Transverse colon (tissue), 4 donors: ENCODE data around the gene SLIT3. TPM values are rescaled to one million over a fixed set of nuclear protein-coding genes. Genes with fewer than 3 reads are reported as not detected.

Experiments used
- DNase-seq: peaks from one replicate; pipeline ENCODE4 v3.0.0-alpha.2; 2019
- H3K27ac ChIP-seq, 4 donors: fragments of 200-600 bp; sonication (generic); 2 replicates each; pipeline ENCODE4 v1.5.1; 2016 to 2018; ENCODE audit warnings: inconsistent platforms in 4 of 4
- H3K27me3 ChIP-seq: fragments of 200-600 bp; sonication (generic); 2 replicates; pipeline ENCODE4 v1.5.1; 2017; ENCODE audit warnings: inconsistent platforms
- H3K36me3 ChIP-seq, 4 donors: fragments of 200-600 bp; sonication (generic); 2 replicates each; pipeline ENCODE4 v1.5.1; 2017 to 2019; ENCODE audit warnings: inconsistent platforms in 4 of 4
- H3K4me1 ChIP-seq, 4 donors: fragments of 200-600 bp; sonication (generic); 2 replicates each; pipeline ENCODE4 v1.5.1; 2017 to 2020; ENCODE audit warnings: inconsistent platforms in 4 of 4
- H3K4me3 ChIP-seq, 4 donors: fragments of 200-600 bp; sonication (generic); 1 replicate in 1 of 4; 2 replicates in 3 of 4; pipeline versions ENCODE4 v1.5.1 to v1.6.1; 2017 to 2019; ENCODE audit warnings: inconsistent platforms in 4 of 4
- H3K9me3 ChIP-seq, 2 donors: fragments of 200-600 bp; sonication (generic); 2 replicates each; pipeline ENCODE4 v1.5.1; 2017 to 2019; ENCODE audit warnings: inconsistent platforms in 2 of 2
- EP300 ChIP-seq: sonication (generic); formaldehyde crosslinking; IDR thresholded peaks from one replicate; pipeline ENCODE4 v1.6.1; 2017; ENCODE audit warnings: antibody characterized with exemption, low read depth
- POLR2A ChIP-seq: fragments of 450-650 bp; IDR thresholded peaks from one replicate; pipeline ENCODE4 v1.6.1; 2016; ENCODE audit warnings: antibody characterized with exemption, mild to moderate bottlenecking, moderate library complexity
- POLR2AphosphoS5 ChIP-seq, 3 donors: sonication (generic); formaldehyde crosslinking; IDR thresholded peaks; one replicate each; pipeline ENCODE4 v1.6.1; 2016; ENCODE audit warnings: antibody characterized with exemption in 3 of 3
- whole genome bisulfite sequencing, 2 donors: methylation state at CpG; one replicate each; pipeline ENCODE4 v1.1.5; 2018; ENCODE audit warnings: low coverage in 1 of 2; 5-methylcytosine and 5-hydroxymethylcytosine counted together
- in situ Hi-C, 4 donors: fragments of 200-750 bp; cut with MboI; loops; one replicate each; pipeline versions ENCODE4 v1.15.0 to v1.15.1; 2017; ENCODE audit warnings: low sequenced_read_pairs in 3 of 4, low pct_ligation_motif_present in 1 of 4, low pct_unique_long_range_greater_than_20kb in 1 of 4
- intact Hi-C: fragments of 100-400 bp; cut with DNase I; formaldehyde crosslinking; loops from one replicate; pipeline ENCODE4 v1.15.1; 2023; ENCODE audit warnings: low total_unique reads
- total RNA-seq, 4 donors: library from RNA; depleted of rRNA; stranded (reverse); fragments of >200 nt; gene quantifications; one replicate each; pipeline ENCODE4 v1.1.0, GENCODE V29; 2016
- TF ChIP-seq, protein P1 (sequence below), 5 experiments: fragments of 200-600 bp in 3 of 5; fragments of 450-650 bp in 2 of 5; sonication (generic) in 3 of 5; IDR thresholded peaks; 1 replicate in 2 of 5; 2 replicates in 3 of 5; pipeline ENCODE4 v1.5.1; 2016 to 2017; ENCODE audit warnings: antibody characterized with exemption in 5 of 5, inconsistent platforms in 3 of 5, mild to moderate bottlenecking in 2 of 5, moderate library complexity in 1 of 5

SLIT3 gene
- total RNA-seq, 4 donors from 2014 or later, result 6.7 to 60.5 (median 9.6) TPM

DNA sequence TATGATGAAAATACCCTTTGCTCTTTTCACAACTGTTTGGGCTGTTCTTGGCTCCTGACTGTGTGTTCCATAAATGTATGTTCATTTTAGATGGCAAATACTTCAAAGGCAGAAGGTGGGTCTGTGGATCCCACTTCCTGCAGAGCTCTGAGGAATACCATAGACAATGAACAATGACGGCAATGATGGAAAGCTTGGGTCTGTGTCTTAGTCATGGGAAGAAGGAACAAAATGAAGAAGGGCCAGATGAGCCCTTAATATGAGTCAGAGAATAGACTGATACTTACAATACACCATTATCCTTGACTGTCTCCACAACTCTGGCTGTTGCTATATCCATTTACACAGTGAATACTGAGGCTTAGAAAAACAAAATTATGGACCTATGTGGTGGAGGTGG, 126.0 kb downstream of the SLIT3 start:
- TF ChIP-seq POLR2A (no peak), POLR2AphosphoS5 (IDR thresholded peaks at IDR 0.05) (no peak), EP300 (no peak)
- no peak overlapping the region for H3K27ac ChIP-seq
- no peaks in the 10 kb centered on the region for H3K4me1 ChIP-seq
- WGBS, 2 donors, result 87 to 89% methylated on average over 1 of the region's 1 CpG
- H3K9me3 ChIP-seq, result no peaks in the 10 kb centered on the region
- DNase-seq, result no peak
- intact Hi-C loops, result no loop called here
- in situ Hi-C loops, result no loop called here
- H3K36me3 ChIP-seq, result no peaks in the 10 kb centered on the region
- H3K4me3 ChIP-seq, result no peak overlapping the region
- H3K27me3 ChIP-seq, result no peaks in the 10 kb centered on the region

- Histone ChIP-seq H3K36me3 (no peaks in the 10 kb centered on the region), H3K27me3 (no peaks in the 10 kb centered on the region), H3K4me3 (no peak overlapping the region), H3K9me3 (no peaks in the 10 kb centered on the region), H3K27ac (no peak overlapping the region), H3K4me1 (no peaks in the 10 kb centered on the region)
- TF ChIP-seq EP300 (no peak), POLR2A (no peak), POLR2AphosphoS5 (IDR thresholded peaks at IDR 0.05) (no peak)
- TF ChIP-seq, protein P1, sequence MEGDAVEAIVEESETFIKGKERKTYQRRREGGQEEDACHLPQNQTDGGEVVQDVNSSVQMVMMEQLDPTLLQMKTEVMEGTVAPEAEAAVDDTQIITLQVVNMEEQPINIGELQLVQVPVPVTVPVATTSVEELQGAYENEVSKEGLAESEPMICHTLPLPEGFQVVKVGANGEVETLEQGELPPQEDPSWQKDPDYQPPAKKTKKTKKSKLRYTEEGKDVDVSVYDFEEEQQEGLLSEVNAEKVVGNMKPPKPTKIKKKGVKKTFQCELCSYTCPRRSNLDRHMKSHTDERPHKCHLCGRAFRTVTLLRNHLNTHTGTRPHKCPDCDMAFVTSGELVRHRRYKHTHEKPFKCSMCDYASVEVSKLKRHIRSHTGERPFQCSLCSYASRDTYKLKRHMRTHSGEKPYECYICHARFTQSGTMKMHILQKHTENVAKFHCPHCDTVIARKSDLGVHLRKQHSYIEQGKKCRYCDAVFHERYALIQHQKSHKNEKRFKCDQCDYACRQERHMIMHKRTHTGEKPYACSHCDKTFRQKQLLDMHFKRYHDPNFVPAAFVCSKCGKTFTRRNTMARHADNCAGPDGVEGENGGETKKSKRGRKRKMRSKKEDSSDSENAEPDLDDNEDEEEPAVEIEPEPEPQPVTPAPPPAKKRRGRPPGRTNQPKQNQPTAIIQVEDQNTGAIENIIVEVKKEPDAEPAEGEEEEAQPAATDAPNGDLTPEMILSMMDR (IDR thresholded peaks at IDR 0.05), result no peak
- in situ Hi-C loops (no loop called here), intact Hi-C loops (no loop called here)
- DNase-seq, result no peak
- WGBS, 2 donors, result 78 to 84% methylated on average over 6 of the region's 6 CpGs
Measured at GRCh38 chr5:169173372-169173771, 127.6 kb downstream of the SLIT3 start.

DNA sequence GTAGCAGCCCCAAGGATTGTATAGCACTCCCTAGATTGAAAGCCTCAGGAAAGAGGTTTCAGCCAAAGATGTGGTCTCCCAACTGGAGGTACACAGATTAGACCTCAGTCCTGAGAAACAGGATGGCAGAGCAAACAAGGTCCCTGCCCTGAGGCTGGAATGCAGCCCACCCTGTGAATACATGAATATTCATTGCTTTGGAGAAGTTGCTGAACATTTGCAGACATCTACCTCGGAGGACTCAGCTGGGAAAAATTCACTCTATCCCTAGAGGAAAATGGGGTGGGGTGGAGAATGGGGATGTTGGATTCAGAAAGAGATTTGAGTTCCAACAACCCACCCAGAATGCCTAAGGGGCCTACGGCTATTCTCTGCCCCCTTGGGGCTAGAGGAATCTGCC, 129.4 kb downstream of the SLIT3 start:
- in situ Hi-C loops, result no loop called here
- no peak for DNase-seq
- H3K4me3 ChIP-seq, result no peak overlapping the region
- WGBS, 2 donors, result 67 to 100% methylated on average over 1 to 2 of the region's 2 CpGs
- TF ChIP-seq POLR2AphosphoS5 (IDR thresholded peaks at IDR 0.05) (no peak), POLR2A (no peak), EP300 (no peak)
- TF ChIP-seq, protein P1 (IDR thresholded peaks at IDR 0.05), result no peak
- no peaks in the 10 kb centered on the region for H3K4me1 ChIP-seq
- no peaks in the 10 kb centered on the region for H3K9me3 ChIP-seq
- no peaks in the 10 kb centered on the region for H3K27me3 ChIP-seq
- intact Hi-C loops, result no loop called here
- H3K36me3 ChIP-seq, result no peaks in the 10 kb centered on the region
- H3K27ac ChIP-seq, result no peak overlapping the region

DNA sequence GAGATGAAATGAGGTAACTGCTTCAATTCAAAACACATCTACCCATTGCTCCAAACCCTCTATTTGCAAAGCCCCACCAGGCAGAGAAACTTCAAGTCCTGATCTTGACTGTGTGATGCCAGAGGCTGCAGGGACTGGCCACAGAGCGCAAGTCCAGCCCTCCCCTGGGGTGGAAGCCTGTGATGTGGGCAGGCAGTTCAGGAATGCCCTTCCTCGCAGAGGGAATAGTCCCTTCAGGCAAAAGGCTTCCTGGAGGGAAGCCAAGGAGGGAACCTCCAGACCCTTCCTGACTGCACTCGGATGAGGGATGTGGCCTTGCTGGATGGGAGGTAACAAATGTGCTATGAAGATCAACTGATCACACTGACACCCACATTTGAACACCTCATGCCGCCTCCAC, 131.2 kb downstream of the SLIT3 start:
- H3K4me1 ChIP-seq, result no peaks in the 10 kb centered on the region
- H3K27ac ChIP-seq, result no peak overlapping the region
- intact Hi-C loops, result no loop called here
- H3K4me3 ChIP-seq, result no peak overlapping the region
- H3K27me3 ChIP-seq, result no peaks in the 10 kb centered on the region
- in situ Hi-C loops, result no loop called here
- DNase-seq, result no peak
- TF ChIP-seq POLR2A (no peak), EP300 (no peak)
- TF ChIP-seq, protein P1 (IDR thresholded peaks at IDR 0.05), result no peak
- WGBS, 2 donors, result 88% methylated on average over 4 of the region's 4 CpGs; no CpG with 5 or more reads in 1 of the 2 donors
- H3K9me3 ChIP-seq, result no peaks in the 10 kb centered on the region
- H3K36me3 ChIP-seq, result no peaks in the 10 kb centered on the region

- Histone ChIP-seq H3K36me3 (no peaks in the 10 kb centered on the region), H3K4me3 (no peak overlapping the region), H3K4me1 (no peaks in the 10 kb centered on the region), H3K9me3 (no peaks in the 10 kb centered on the region), H3K27me3 (no peaks in the 10 kb centered on the region), H3K27ac (no peak overlapping the region)
- DNase-seq, result no peak
- intact Hi-C loops, result no loop called here
- WGBS, 2 donors, result 62 to 77% methylated on average over 3 of the region's 3 CpGs
- in situ Hi-C loops, result no loop called here
- TF ChIP-seq POLR2A (no peak), POLR2AphosphoS5 (IDR thresholded peaks at IDR 0.05) (no peak), EP300 (no peak)
- TF ChIP-seq, protein P1 (IDR thresholded peaks at IDR 0.05), result no peak
Measured at GRCh38 chr5:169168280-169168679, 132.7 kb downstream of the SLIT3 start.
